ENCODE measurements around the gene ARHGAP21.
"Not testable (repeated sequence)": the region's sequence is repeated elsewhere in the genome, so short reads cannot be mapped to it uniquely, and the experiment has no call there.

The ARHGAP21 gene

DNA sequence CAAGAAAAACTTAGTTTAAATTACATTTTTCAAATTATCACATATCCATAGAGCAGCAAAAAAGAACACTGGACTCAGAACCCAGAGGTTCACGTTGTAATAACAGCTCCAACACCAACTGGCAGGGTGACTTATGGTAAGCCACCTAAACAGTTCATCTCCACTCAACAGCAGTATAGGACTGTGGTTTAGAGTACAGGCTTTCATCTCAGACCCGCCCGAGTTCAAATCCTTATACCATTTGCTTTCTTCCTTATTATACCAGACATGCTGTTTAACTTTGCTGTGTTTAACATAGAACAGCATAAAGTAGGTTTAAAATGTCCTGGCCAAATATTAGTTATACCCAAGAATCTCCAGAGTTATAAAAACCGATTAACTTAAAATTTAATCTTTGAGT, 97.9 kb downstream of the ARHGAP21 start:
- no peak for DNase-seq (ENCODE audit: low spot score)

DNA sequence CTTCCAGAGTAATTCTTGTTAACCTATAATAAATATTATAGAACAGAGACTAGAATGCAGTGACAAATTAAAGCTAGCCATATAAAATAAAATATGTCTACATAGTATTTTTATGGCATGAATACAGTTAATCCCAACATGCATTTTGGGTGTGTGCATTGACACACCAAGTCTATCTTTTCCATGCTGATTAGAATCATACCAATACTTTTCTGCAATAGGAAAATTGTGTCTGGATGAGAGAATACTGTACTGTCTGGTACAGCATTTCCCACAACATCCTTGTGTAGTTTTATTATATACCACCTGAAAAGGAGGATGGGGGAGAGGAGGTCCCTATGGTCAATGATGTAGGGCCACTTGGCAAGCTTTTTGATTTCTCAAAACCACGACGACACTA, 100.3 kb downstream of the ARHGAP21 start:
- no peak for DNase-seq (ENCODE audit: low spot score)

DNA sequence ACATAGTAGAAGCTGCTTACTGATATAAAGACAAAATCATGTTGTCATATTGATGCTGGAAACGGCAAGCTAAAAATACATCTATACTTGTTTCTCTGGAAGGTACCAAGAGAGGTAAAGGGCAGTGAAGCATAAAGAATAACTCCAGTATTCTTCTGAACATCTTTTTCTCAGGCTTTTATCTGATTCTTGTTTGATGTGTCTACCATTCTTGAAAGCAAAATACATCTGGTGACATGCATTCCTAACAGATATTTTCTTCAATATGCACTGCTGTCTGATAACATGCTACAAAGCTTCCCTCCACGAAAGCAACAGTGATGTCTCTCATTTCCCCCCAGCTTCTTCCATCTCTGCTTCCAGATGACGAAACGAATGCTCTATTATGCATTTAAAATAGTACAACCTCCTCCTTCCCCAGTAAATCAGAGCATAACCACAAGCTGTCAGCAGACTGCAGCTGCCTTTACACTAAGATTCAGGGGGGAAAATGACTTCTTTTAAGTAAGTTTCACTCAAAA, 100.8 kb downstream of the ARHGAP21 start:
- DNase-seq (ENCODE audit: low spot score): no peak

DNA sequence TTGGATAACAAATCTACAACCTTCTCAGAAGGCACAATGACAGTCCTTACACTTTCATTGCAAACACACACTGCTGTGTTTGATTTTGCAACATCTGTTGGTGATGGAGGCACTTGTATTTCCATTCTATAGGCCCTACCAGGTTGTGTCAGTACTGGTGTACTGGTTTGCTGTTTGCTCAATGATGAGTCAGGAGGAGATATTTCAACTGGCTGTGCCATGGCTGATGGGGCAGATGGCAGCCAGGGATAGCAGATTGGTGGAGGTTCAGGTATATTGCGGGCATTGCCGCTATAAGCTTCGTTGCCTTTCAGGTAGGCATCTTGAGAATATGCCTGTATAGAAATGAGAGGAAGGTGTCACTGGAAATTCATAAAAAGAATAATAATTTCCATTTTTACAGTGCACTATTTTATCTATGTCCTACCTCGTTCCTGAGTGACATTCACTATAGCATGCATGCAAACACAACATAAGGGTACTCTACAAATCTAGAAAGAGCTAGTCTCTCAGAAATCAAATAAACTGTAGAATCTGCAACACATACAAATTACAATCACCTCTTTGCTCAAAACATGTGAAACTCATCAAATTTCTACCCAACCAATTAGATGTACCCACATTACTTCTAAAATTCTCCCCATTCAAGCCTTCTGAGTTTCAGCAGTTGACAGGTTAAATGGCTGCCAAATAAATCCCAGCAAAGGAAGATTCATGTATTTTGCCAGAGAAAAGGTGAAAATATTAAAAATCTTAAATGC, 102.5 kb downstream of the ARHGAP21 start:
- not testable (repeated sequence) for DNase-seq (ENCODE audit: low spot score)

DNA sequence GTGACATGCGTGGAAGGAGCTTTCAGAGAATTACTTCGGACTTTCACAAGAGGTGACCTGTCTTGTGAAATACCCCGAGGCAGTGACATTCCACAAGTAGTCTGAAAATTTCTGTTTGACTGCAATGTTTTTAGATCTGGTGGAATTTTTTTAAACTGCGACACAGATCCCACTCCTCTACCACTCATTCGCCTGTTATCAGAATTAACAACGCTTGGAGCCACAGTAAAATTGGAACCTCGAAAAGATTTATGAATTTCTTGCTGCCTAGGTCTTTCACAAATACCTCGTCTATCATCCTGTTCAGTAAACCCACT, 103.7 kb downstream of the ARHGAP21 start:
- not testable (repeated sequence) for DNase-seq (ENCODE audit: low spot score)

DNA sequence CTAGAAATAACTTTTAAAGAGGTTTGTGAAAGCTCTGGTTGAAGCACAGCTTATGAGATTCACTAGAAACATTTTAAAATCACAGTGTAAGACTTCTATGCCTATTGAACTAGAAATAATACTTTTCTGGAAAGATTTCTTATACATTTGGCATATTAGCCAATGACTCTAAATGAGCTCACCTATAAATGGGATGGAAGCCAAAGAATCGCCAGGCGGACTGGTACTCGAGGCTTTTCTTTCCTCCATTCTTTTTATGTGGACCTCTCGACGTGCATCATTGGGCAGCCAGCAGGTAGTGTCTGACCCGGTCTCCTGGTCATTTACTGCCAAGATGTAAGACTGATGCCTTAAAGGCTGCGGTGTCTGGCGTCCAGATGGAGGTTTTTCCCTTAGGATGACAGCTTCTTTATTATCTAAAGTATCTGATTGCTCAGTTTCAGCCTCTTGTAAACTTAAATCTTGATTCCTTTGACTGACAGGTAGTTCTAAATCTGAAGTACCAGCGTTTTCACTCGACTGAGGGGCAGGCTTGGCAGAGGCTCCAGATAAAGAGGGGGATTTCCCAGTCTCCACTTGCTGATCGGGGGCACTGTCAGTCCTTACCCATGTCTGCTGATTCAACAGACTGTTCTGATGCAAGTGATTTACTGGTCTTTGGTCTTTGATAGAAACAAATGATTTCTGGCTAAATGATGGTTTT, 104.2 kb downstream of the ARHGAP21 start:
- not testable (repeated sequence) for DNase-seq (ENCODE audit: low spot score)

DNA sequence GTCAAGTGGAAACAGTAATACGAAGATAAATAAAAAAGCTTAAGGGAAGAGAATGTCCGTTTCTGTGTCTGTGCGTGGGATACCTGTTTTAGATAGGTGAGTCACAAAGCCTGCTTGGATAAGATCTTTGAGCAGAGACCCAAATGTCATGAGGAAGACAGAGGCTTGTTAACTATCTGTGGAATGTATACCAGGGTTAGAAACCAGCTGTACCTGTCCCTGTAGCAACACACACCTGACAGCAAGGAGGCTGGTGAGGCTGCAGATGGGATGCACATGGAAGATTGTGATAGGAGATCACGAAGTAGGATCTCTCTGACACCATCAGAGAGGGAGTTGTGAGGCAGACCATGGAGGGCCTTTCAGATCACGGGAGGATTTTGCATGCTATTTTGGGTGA, 105.3 kb downstream of the ARHGAP21 start:
- DNase-seq (ENCODE audit: low spot score): no peak

DNA sequence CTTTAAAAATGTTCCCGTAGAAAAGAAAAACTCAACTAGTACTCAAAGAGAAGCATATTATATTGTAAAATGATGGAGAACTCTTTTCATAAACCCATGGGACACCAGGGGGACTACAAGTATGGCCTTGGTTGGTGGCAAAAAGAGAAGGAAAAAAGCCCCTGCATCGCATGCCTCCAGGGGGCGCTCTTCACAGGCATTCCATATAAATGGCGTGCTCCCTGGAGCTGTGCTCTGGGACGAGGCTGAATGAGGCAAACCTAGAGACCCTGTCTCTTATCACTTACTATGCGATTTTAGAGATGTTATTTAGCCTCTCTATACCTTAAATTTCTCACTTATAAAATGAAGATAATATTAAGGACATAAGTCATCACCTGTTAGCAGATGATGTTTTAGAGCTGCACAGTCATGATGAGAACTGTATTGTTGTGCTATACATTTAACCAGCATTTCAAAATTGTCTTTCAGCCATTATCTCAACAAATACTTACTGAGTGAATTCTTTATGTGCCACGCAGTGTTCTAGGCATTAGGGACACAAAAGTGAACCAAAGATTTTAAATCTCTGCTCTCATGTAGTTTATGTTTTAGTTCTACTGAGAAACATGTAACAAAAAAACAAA, 105.8 kb downstream of the ARHGAP21 start:
- DNase-seq (ENCODE audit: low spot score): peak; percentile 61

DNA sequence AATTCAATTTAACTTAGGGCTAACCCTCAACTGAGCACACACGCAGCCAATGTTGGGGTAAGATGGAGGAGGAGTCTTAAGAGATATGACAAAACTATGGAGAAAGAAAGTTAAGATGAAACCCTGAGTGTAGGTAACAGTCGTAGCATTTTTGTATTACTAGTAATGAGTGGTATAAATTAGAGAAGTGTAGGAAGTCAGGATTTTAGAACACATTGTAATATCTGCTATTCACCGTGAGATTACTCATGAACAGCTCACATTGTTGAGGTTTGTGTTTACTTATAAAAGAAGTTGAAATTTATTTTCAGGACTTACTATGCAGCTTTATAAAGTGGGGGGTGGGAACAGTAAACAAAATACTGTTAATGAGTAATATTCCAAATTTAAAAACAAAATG, 107.2 kb downstream of the ARHGAP21 start:
- DNase-seq (ENCODE audit: low spot score): no peak

DNA sequence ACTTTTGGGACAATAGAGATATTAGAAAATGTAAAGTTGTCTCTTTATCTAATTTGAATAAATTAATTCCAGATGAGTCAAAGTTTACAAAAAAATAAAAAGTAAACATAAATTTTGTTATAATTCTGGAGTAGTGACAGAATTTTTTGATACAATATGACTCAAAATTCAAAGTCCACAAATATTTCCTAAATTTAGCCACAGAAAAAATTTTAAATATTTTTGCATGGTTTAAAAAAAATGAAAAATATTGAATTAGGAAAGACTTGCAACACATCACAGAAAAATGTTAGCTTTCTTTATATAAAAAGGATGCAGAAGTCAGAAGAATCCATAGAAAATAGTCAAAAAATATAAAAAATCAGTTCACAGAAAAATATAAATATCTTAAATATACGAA, 117.7 kb downstream of the ARHGAP21 start:
- no peak for DNase-seq (ENCODE audit: low spot score)

DNA sequence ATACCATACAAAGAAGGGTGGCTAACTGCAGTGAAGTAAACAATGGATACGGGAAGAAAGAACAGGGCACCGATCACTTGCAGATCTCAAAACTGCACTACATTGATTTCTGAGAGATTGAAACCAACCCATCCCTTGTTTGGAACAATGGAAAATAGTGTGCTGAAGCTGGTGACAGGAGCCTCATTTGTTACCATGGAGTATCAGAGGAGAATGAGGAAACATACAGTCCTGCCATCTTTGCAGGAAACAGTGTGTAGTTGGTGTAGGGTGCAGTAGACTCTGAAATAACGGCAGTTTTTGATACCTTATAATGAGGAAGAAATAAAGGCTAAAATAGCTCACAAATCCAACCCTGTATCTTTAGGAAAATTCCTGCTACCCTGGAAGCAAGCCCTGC, 118.5 kb downstream of the ARHGAP21 start:
- no peak for DNase-seq (ENCODE audit: low spot score)

DNA sequence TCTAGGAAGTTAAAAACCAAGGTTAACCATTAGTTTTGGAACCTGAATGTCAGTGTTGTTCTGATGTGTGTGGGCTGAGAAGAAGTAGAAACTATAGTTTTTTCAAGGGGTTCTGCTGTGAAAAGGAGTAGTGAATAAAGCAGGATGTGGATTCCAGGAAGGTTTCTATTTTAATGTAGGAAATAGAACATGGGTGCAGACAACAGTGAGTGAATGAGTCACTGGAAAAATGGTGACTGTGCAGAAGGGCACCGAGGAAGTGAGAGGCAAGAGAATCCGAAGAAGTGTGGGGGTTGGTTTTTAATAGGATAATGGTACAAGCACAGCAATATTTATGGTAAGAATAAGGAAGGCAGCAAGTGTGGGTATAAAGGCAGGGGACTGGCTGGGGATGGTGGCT, 120.4 kb downstream of the ARHGAP21 start:
- DNase-seq (ENCODE audit: low spot score): peak; percentile 39

DNA sequence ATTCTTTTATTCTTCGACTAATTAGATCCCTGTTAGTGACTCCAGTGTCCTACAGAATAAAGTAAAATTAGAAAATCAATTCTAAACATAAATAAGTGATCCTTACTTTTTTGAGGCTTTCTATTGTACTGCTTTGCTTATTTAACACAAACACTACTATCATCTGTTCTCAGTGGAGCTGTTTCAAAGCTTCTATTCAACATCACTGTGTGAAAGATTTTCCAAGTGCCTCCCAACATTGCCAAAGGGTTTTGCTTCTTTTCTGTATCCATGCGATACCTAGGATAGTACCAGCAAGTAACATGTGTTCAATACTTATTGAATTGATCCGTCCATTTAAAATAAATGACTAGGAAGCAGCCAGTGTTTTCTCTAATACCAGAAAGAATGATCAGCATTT, 125.7 kb downstream of the ARHGAP21 start:
- no peak for DNase-seq (ENCODE audit: low spot score)

DNA sequence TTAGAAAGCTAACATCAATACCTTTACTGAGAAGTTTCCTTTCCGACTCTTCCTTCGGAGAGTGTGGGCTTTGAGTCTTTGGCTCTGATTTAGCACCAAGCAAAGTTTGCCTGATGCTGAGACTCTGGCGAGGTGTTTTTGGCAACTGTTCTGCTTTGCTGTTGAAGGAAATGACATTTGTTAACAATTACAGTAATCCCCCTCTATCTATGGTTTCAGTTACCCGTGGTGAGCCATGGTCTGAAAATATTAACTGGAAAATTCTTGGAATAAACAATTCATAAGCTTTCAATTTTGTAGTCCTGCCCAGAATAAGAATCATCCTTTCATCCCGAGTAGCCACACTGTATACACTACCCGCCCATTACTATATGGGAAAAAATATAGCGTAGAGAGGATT, 126.3 kb downstream of the ARHGAP21 start:
- DNase-seq (ENCODE audit: low spot score): no peak

DNA sequence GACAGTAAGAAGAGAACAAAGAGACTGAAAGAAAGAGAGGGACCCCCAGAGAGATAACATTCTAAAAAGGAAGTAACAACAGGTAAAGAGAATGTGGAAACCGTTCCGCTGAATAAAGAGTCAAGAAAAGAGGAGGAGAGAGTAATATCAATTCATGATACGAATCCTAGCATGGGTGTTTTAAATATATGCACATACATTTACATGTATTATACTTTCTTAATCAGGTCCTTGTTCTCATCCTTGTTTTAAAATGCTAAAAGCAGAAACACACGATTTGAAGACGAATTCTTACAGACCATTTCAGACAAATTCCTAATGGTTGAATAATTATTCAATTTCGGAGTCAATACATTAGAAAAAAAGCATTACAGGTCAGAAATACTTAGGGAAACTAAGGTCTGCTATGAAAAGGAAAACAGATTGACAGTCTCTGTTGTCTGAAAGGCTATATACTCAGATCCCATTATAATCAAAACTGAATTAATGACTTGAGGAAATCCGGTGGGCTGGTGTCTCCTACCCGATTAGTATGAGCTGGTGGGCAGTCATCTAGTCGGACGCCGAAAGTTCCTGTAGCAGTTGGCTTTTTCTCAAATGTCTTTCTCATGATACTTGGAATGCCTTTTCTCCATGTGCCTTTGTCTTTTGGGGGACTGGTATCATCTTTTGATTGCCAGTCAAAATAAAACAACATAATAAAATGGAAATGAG, 127.3 kb downstream of the ARHGAP21 start:
- no peak for DNase-seq (ENCODE audit: low spot score)

DNA sequence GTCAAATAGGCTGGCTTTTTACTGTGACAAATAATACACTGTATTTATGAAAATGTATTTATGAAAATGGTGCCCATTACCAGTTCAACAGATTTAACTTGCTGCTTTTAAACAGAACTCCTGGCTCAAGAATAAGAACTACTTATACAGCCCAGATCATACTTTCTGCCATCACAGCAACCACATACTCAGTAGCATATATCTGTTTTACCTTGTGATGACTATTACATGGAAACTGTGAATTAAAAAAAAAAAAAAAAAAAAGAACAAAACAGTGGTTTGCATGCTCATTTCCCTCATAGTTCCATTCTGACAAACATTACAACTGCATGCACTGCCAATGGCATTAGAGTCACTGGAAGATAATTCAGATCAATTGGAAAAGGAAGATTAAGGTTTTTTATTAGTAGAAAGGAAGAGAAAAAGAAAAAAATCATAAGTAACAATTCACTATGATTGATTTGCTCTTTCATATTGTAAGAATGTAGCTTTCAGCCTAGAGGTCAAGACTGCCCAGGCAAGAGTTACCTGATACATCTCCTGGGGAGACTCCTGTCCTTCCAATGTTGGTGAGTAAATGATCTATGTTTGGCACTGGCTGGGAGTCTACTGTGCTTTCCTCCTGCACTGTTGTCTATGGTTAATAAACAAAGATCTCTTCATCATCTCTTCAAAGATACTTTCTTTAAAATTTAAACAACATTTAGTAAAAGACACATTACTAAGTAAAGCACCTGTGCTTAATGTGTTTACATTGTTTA, 132.8 kb downstream of the ARHGAP21 start:
- DNase-seq (ENCODE audit: low spot score): no peak

DNA sequence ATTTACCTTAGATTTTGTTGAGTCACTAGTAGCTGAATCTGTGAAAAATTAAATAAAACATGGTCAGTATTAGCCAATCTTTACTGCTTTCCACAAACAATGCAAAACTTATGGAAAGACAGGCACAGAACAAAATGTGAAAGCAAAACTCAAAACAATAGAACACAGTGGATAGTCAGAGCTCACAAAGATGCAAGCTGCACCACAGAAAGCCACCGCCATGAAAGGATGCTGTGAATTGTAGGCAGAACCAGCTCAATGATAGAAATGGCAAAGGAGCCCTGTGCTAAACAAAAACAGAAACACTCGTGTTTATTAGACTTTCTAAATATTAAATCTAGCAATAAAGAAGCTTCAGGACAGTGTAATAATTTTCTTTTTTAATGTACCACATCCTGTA, 134.4 kb downstream of the ARHGAP21 start:
- DNase-seq (ENCODE audit: low spot score): no peak

DNA sequence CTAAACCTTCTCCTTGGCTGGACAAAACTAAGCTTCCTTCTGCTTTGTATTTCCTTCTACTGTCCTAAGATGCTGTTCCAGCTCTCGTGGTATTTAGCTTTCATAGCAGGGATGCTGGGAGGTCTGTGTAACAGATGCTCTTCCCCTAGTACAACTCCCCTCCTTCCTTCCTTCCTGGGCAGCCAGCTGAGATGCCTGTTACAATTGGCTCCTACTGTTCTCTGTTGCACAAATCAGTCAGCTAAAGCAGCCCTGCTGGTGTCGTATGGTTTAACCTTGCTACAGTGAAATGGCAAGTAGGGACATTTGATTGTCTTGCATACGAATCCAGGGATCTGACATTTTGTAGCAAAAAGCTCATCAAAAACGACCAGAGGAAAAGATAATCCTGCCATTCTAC, 143.8 kb downstream of the ARHGAP21 start:
- DNase-seq (ENCODE audit: low spot score): no peak

DNA sequence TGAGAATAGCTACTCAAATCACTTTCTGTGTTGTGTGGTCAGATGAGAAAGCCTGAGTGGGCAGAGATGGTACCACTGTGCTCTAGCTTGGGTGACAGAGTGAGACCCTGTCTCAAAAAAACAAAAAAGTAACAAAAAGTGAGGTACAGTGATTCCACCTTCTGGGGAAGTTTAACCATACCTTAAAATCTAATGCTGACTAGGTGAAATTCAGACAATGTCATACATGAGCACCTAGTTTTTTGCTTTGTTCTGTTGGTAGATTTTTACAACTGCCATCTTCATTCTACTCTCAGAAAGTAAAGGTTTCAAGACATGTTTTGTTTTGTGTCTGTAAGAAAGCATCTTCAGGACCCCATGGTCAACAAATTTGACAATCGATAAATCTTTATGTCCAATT, 144.2 kb downstream of the ARHGAP21 start:
- no peak for DNase-seq (ENCODE audit: low spot score)

DNA sequence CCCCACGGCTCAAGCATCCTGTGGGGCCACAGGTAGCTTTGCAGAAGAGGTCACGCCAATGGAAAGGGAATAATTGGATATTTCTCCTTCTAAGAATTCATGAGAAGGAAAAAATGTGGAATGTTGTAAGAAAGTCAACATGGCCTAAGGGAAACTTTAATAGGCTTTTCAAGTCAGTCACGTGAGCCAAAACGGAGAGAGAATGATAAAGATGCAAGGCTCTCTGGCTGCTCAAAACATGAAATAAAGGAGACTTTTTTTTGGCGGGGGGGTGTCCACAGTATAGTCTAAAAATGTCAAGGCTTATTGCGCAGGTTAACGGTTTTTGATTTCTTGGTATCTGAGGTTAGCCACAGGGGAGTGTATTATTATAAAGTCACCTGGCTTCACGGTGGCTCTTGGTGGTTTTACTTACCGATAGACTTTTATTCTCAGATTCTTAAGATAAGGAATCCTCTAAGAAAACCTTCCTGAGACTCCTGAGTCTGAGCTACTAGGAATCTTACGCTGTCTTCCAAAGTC, 148.1 kb downstream of the ARHGAP21 start:
- DNase-seq (ENCODE audit: low spot score): no peak

DNA sequence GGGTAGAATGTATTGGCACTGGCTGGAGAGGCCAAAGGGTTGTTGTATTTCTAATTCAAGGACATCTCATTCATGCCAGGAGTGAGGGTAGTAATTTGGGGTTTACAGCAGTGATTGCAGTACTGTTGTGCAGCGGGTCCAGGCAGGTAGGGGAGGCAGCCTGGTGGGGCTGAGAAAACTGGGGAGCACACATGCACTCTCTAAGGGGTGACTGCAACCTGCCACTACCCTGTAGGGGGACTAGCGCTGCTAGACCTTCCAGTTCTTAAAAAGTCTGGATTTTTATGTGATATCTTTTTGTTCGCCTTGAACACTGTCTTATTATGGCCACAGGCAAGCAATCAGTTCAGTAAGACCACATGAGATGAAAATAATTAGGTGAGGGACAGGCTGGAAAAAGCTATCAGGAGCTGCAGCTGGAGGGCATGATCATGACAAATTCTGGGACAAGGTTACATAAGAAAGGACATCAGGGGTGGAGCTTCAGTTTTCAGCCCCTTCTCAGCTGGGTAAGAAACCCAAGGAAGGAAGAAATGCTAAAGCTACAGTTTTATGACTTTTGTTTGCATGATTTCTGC, 149.0 kb downstream of the ARHGAP21 start:
- no peak for DNase-seq (ENCODE audit: low spot score)

All from RKO (cell line).